Measurements from ENCODE around the gene HILPDA.

Gene HILPDA

GRCh38 chr7:128409596-128410450 is 45.9 kb upstream of the HILPDA start, which contains the start of gene IMPDH1:
Gene IMPDH1 (minus strand): TSS chr7:128409982. CDS start chr7:128409901, 81 bp downstream.
- no peak for DNase-seq (ENCODE audit: low read depth)
- no peak for TF ChIP-seq CTCF (IDR thresholded peaks at IDR 0.05; ENCODE audit: low read depth, low read length, missing control alignments)
- peak within 1 kb of the TSS; percentile 61 for H3K4me3 ChIP-seq (ENCODE audit: low read depth, low read length)

GRCh38 chr7:128410451-128410753 is 45.3 kb upstream of the HILPDA start:
- H3K4me3 ChIP-seq (ENCODE audit: low read depth, low read length) = peak overlapping the region; percentile 61
- no peak for TF ChIP-seq CTCF (IDR thresholded peaks at IDR 0.05; ENCODE audit: low read depth, low read length, missing control alignments)
- DNase-seq (ENCODE audit: low read depth) = no peak

- TF ChIP-seq CTCF (IDR thresholded peaks at IDR 0.05; ENCODE audit: low read depth, low read length, missing control alignments) = no peak
- H3K4me3 ChIP-seq (ENCODE audit: low read depth, low read length) = no peak overlapping the region
- no peak for DNase-seq (ENCODE audit: low read depth)
Observed at GRCh38 chr7:128415217-128415785, 40.4 kb upstream of the HILPDA start.

- TF ChIP-seq CTCF (IDR thresholded peaks at IDR 0.05; ENCODE audit: low read depth, low read length, missing control alignments) = no peak
- H3K4me3 ChIP-seq (ENCODE audit: low read depth, low read length) = no peak overlapping the region
- no peak for DNase-seq (ENCODE audit: low read depth)
Observed at GRCh38 chr7:128417071-128417470, 38.6 kb upstream of the HILPDA start.

- no peak for DNase-seq (ENCODE audit: low read depth)
- no peak for TF ChIP-seq CTCF (IDR thresholded peaks at IDR 0.05; ENCODE audit: low read depth, low read length, missing control alignments)
- no peak overlapping the region for H3K4me3 ChIP-seq (ENCODE audit: low read depth, low read length)
Observed at GRCh38 chr7:128419257-128419656, 36.4 kb upstream of the HILPDA start.

GRCh38 chr7:128420773-128421172 is 34.9 kb upstream of the HILPDA start:
- DNase-seq (ENCODE audit: low read depth) = no peak
- no peak overlapping the region for H3K4me3 ChIP-seq (ENCODE audit: low read depth, low read length)
- TF ChIP-seq CTCF (IDR thresholded peaks at IDR 0.05; ENCODE audit: low read depth, low read length, missing control alignments) = no peak
